NCI-H1092 (cell line): ENCODE results near the gene HIVEP3.
A peak's percentile ranks its signal among the peaks of the same experiment; 100 is the strongest.

Experiments
- DNase-seq: peaks from one replicate; lab custom pipeline; 2025; lab: John Stamatoyannopoulos, UW

The HIVEP3 gene

GRCh38 chr1:41481109-41481775 lies 437.5 kb downstream of the HIVEP3 start:
- no peak for DNase-seq

DNA sequence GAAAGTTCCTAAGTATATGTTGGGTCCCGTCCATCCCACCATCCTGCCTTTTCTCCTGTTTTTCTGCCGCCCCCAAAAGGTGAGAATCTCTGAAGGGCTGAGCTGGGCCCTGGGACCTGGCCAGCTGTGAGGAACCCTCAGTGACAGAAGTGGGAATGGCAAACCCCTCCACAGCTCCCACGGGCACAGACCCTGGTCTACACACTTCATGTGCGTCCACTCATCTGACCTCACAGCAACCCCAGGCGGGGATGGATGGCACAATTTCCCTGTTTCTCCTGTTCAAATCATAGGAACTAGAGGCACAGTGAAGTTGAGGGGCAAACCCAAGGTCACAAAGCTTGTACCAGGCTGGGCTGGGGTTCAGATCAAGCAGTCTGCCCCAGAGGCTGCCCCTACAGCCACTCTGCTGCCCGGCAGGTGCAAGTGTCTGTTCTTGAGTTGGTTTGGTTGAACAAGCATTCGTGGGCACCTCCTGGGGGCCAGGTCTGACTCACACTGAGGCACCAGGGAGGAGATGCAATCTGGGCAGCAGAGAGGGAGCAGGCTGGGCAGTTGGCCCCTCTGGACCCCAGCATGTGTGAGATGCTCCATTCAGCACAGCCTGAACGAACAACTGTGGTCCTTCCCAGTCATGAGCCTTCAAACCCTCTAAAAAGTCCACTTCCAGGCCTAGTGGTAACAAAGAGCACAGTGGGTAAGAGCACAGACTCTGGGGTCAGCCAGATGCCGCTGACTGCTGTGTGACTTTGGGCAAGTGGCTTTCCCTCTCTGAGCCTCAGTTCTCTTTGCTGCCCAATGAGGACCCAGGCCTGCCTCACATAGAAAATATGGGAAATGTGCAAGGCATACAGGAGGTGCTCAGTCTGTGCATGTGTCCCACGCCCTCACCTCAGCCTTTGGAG lies 438.3 kb downstream of the HIVEP3 start:
- DNase-seq = no peak

DNA sequence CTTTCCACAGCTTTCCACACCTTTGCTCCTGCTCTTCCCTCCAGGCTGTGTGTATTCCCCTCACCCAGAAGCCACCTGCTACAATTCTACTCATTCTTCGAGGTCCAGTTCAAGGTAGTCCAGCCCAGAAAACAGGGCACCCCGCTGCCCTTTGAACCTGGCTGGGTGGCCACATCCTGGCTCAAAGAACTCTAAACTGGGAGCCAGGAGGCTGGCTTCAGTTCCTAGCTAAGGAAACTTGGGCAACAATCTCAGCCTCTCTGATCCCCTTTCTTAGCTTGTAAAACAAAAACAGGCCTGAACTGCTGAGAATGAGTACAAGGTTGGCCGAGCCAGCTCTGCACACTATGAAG lies 438.9 kb downstream of the HIVEP3 start:
- DNase-seq = no peak

GRCh38 chr1:41479000-41479807 lies 439.5 kb downstream of the HIVEP3 start:
- no peak for DNase-seq

GRCh38 chr1:41478118-41478748 lies 440.5 kb downstream of the HIVEP3 start:
- DNase-seq = no peak

DNA sequence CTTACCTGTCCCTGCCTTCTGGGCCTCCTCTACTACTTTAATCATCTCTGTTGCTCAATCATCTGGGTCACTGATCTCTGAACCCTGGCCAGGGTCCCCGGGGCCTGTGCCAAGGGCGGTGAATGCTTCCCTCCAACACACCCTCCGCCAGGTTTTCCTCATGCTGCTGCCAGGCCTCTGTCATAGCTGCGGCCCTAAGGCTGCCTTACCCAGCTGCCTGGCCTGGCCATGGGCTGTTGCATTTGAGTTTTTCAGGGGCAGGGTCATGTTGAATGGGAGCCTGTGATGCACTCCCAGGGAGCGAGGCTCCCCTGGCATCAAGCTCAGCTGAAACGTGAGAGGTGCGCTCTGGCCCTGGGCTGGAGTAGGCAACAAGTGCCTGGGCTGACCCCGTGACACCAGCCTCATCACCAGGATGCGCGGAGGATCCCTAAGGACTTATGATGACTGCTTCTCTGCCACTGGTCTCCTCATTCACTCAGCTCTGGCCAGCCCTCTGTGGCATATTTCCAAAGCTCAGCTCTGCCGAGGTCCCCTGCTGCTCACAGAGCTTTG lies 441.8 kb downstream of the HIVEP3 start:
- no peak for DNase-seq

GRCh38 chr1:41475859-41476567 lies 442.7 kb downstream of the HIVEP3 start:
- DNase-seq = no peak

- DNase-seq = no peak
Observed at GRCh38 chr1:41475346-41475745, 443.4 kb downstream of the HIVEP3 start.

- peak; percentile 59 for DNase-seq
Observed at GRCh38 chr1:41474490-41475271, 444.0 kb downstream of the HIVEP3 start.

GRCh38 chr1:41473738-41474362 lies 444.9 kb downstream of the HIVEP3 start:
- no peak for DNase-seq

- DNase-seq = no peak
Observed at GRCh38 chr1:41471658-41472057, 447.1 kb downstream of the HIVEP3 start.

DNA sequence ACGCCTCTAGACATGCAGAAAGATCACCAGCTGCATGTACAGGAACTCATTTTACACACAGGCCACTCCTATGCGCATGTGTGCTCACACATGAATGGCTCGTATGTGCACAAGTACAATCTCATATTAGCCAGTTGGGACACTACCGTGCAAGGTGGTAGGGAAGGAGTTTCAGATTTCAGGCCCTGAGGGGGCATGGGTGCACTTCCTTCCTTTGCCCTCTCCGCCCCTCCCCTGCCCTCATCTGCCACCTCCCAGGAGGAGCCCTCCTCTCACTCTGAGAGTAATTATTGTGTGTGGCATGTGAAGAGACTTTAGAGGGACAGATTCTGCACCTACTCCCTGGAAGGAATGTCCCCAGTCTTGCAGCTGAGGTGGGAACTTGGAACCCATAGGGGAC lies 449.0 kb downstream of the HIVEP3 start:
- DNase-seq = no peak

DNA sequence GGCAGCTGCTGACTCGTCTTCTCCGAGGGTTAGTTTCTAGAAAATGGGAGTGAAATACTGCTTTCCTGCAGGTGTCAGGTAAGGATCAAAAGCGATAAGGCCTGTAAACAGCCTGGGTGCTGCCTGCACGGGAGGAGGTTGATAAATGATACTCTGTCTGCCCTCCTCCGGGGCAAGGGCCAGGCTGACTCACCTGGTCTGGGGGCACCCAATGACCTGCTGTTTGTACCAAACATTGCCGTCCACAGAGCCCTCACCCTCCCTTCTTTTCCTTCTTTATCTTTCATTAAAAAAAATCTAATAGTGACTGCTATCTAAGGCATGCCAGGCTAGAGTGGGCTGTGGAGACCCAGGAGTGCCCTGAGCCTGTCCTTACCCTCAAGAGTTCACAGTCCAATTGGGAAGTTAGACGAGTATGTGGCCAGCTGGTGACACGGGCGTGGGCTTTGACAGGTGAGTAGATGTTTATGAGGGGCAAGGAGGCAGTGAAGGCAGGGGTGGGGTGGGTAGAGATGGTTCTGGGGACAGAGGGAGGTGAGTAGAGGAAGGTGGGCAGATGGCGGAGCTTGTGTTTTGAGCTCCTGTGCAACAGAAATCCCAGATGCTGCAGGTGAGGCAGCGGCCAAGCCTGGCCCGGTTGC lies 450.5 kb downstream of the HIVEP3 start:
- DNase-seq = no peak

DNA sequence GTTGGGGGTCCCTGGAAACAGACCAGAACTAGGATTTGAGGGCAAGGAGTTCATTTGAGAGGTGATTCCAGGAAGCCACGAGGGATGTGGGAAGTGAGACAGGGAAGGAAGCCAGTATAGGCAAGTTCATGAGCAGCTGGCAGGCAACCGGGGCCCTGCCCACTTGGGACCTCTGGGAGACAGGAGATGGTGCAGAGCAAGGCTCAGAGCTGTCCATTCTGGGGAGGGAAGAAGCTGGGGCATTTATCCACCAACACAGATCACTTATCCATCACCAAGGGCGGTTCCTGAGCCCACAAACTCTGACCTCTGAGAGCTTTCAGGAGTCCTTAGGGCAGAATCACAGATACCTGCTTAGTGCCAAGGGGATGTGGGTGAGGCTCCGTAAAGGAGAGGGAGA lies 451.0 kb downstream of the HIVEP3 start:
- no peak for DNase-seq

- DNase-seq = no peak
Observed at GRCh38 chr1:41466146-41466545, 452.6 kb downstream of the HIVEP3 start.

- no peak for DNase-seq
Observed at GRCh38 chr1:41465741-41466140, 453.0 kb downstream of the HIVEP3 start.

DNA sequence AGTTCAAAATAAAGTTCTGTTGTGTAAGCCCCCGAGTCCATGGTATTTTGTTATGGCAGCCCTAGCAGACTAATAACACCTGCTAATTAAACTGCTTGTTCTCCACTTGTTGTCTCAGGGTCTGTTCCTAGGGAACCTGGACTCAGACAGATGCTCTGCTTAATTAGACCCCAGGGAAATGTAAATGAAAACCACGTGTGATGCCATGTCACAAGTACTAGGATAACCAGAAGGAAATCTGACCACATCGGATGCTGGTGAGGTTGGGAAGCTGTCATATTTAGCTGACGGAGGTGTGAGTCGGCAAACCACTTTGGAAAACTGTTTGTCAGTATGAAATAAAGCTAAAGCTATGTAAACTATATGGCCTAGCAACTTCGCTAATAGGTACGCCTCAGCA lies 453.8 kb downstream of the HIVEP3 start:
- DNase-seq = no peak

- no peak for DNase-seq
Observed at GRCh38 chr1:41463516-41463915, 455.2 kb downstream of the HIVEP3 start.

DNA sequence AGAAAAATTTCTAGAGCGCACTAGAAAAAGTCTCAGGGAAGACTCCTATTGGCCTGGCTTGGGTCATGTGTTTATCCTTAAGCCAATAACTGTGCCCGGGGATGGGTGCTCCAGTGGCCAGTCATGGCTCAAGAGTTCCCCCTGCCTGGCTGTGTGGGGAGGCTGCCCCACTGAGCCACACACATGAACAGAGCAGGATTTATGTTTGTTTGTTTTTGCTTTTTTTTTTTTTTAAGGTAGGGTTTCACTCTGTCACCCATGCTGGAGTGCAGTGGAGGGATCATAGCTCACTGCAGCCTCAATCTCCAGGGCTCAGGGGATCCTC lies 456.1 kb downstream of the HIVEP3 start:
- DNase-seq = no peak
